ENCODE measurements around the gene ZBTB7B. TPM values are rescaled to one million over a fixed set of nuclear protein-coding genes. Genes with fewer than 3 reads are reported as not detected.

The ZBTB7B gene
- polyA plus RNA-seq, 3 donors: 6.3 to 149 (median 9.6) TPM

DNA sequence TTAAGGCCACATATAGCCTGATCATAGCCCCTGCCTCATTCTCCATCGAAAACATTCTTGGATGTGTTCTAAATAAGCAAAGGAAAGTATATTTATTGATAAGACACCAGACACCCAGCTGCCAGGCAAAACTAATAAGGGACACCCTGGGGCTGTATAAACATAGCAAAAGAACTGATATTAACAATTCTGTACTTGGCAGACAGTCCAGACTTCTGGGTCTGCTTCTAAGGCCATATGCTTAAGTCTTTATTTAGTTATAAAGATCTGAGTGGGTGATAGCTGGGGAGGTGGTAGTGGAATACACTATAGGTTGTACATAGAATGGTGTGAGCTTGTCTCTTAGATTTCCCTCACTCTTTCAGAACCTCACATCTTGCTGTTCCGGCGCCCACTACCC is 24.2 kb upstream of the ZBTB7B start:
- H3K27ac ChIP-seq (ENCODE audit: low read depth in 1 of 2, low read length in 2 of 2): peak overlapping the region in 1 of 2 donors; percentile 54
- no peaks in the 10 kb centered on the region for H3K9me3 ChIP-seq (replicated peaks in 1 of 2; ENCODE audit: control insufficient read depth in 1 of 2, insufficient read depth in 1 of 2, low read length in 2 of 2)
- TF ChIP-seq, protein P1, sequence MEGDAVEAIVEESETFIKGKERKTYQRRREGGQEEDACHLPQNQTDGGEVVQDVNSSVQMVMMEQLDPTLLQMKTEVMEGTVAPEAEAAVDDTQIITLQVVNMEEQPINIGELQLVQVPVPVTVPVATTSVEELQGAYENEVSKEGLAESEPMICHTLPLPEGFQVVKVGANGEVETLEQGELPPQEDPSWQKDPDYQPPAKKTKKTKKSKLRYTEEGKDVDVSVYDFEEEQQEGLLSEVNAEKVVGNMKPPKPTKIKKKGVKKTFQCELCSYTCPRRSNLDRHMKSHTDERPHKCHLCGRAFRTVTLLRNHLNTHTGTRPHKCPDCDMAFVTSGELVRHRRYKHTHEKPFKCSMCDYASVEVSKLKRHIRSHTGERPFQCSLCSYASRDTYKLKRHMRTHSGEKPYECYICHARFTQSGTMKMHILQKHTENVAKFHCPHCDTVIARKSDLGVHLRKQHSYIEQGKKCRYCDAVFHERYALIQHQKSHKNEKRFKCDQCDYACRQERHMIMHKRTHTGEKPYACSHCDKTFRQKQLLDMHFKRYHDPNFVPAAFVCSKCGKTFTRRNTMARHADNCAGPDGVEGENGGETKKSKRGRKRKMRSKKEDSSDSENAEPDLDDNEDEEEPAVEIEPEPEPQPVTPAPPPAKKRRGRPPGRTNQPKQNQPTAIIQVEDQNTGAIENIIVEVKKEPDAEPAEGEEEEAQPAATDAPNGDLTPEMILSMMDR (IDR thresholded peaks at IDR 0.05): no peak
- no peak for DNase-seq
- H3K27me3 ChIP-seq (ENCODE audit: control insufficient read depth in 2 of 2, insufficient read depth in 2 of 2, low read length in 2 of 2): no peaks in the 10 kb centered on the region
- no peaks in the 10 kb centered on the region for H3K36me3 ChIP-seq (replicated peaks in 1 of 2; ENCODE audit: control insufficient read depth in 1 of 2, insufficient read depth in 2 of 2, low read length in 2 of 2)
- peaks cover 60% of the 10 kb centered on the region for H3K79me2 ChIP-seq (ENCODE audit: insufficient read depth, low read length)
- peaks cover 21 to 27% of the 10 kb centered on the region in 2 donors for H3K4me1 ChIP-seq (ENCODE audit: control insufficient read depth in 1 of 2, insufficient read depth in 2 of 2, low read length in 2 of 2)
- peak overlapping the region in 2 of 7 donors; percentile 43 to 61 for H3K27ac Mint-ChIP-seq
- H3K9ac ChIP-seq (ENCODE audit: insufficient read depth, low read length, poor library complexity, severe bottlenecking): no peak overlapping the region
- WGBS (ENCODE audit: insufficient coverage): no CpG with 5 or more reads among the region's 3 CpGs
- no peak overlapping the region for H3K4me2 ChIP-seq (replicated peaks; ENCODE audit: extremely low read depth, low read length, poor library complexity, severe bottlenecking)
- H4K20me1 ChIP-seq (ENCODE audit: insufficient read depth, low read length): peaks cover 2% of the 10 kb centered on the region
- no peak overlapping the region for H3K4me3 ChIP-seq (replicated peaks in 1 of 3; ENCODE audit: low read depth in 2 of 3, low read length in 3 of 3)
- no peaks in the 10 kb centered on the region for H3K27me3 Mint-ChIP-seq (ENCODE audit: low read depth in 3 of 3)
- H3K9me3 Mint-ChIP-seq: peaks cover 0 to 2% (median 0%) of the 10 kb centered on the region in 7 donors
- intact Hi-C loops (cut with micrococcal nuclease): no loop called here
- no peak overlapping the region for H3K4me3 Mint-ChIP-seq
- peaks cover 0 to 11% of the 10 kb centered on the region in 2 donors for H3K36me3 Mint-ChIP-seq
- H3K4me1 Mint-ChIP-seq: peaks cover 8% of the 10 kb centered on the region
- no peak overlapping the region for H2AFZ ChIP-seq (ENCODE audit: insufficient read depth, low read depth, low read length, poor library complexity, severe bottlenecking)

DNA sequence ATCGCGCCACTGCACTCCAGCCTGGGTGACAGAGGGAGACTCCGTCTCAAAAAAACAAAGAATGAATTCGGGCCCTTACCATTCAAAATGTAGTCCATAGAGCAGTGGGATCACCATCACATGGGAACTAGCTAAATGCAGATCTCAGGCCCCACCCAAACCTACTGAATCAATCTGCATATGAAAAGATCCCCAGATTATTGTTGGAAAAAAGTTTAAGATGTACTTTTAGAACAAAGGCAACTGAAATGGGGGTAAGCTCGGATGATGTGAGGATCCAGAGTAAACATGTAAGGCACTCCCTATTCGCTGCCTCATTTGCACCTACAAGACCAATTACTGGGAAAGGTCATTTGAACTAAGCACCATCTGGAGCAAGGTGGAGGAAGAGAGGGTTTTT is 20.3 kb upstream of the ZBTB7B start:
- peak overlapping the region in 1 of 7 donors; percentile 7 for H3K27ac Mint-ChIP-seq
- Histone ChIP-seq H3K27ac (ENCODE audit: low read depth in 1 of 2, low read length in 2 of 2) (peak overlapping the region in 1 of 2 donors; percentile 13), H3K9ac (ENCODE audit: insufficient read depth, low read length, poor library complexity, severe bottlenecking) (no peak overlapping the region), H4K20me1 (ENCODE audit: insufficient read depth, low read length) (peaks cover 10% of the 10 kb centered on the region), H3K36me3 (replicated peaks in 1 of 2; ENCODE audit: control insufficient read depth in 1 of 2, insufficient read depth in 2 of 2, low read length in 2 of 2) (peaks cover 0 to 2% of the 10 kb centered on the region in 2 donors), H3K79me2 (ENCODE audit: insufficient read depth, low read length) (peaks cover 64% of the 10 kb centered on the region), H3K4me1 (ENCODE audit: control insufficient read depth in 1 of 2, insufficient read depth in 2 of 2, low read length in 2 of 2) (peaks cover 21 to 27% of the 10 kb centered on the region in 2 donors), H3K4me2 (replicated peaks; ENCODE audit: extremely low read depth, low read length, poor library complexity, severe bottlenecking) (peak overlapping the region; percentile 94), H3K27me3 (ENCODE audit: control insufficient read depth in 2 of 2, insufficient read depth in 2 of 2, low read length in 2 of 2) (no peaks in the 10 kb centered on the region), H2AFZ (ENCODE audit: insufficient read depth, low read depth, low read length, poor library complexity, severe bottlenecking) (peak overlapping the region; percentile 76), H3K9me3 (replicated peaks in 1 of 2; ENCODE audit: control insufficient read depth in 1 of 2, insufficient read depth in 1 of 2, low read length in 2 of 2) (no peaks in the 10 kb centered on the region), H3K4me3 (replicated peaks in 1 of 3; ENCODE audit: low read depth in 2 of 3, low read length in 3 of 3) (peak overlapping the region in 1 of 3 experiments; percentile 97)
- H3K4me3 Mint-ChIP-seq: no peak overlapping the region
- peaks cover 0 to 17% of the 10 kb centered on the region in 2 donors for H3K36me3 Mint-ChIP-seq
- intact Hi-C loops (cut with micrococcal nuclease): loop anchor here in 1 of 2 donors (5.0 kb wide), 1 partner anchor 35 kb away; no protein-coding TSS in a partner anchor
- H3K27me3 Mint-ChIP-seq (ENCODE audit: low read depth in 3 of 3): no peaks in the 10 kb centered on the region
- TF ChIP-seq, protein P1 (IDR thresholded peaks at IDR 0.05): no peak
- no peak for DNase-seq
- H3K4me1 Mint-ChIP-seq: peaks cover 12% of the 10 kb centered on the region
- 100% methylated on average over 1 of the region's 6 CpGs for WGBS (ENCODE audit: insufficient coverage)
- peaks cover 0 to 2% (median 0%) of the 10 kb centered on the region in 7 donors for H3K9me3 Mint-ChIP-seq
